Peyer's patch (tissue), 4 donors: ENCODE results near the gene VAMP1.

Source experiments
- CTCF ChIP-seq, 6 experiments: fragments of 450-650 bp in 4 of 6; fragments of 200-600 bp in 2 of 6; sonication (generic) in 1 of 6; IDR thresholded peaks; one replicate each; pipeline ENCODE4 v1.5.1; 2017 to 2019; ENCODE audit warnings: antibody characterized with exemption in 6 of 6, mild to moderate bottlenecking in 3 of 6, moderate library complexity in 1 of 6
- POLR2A ChIP-seq, 2 donors: fragments of 450-650 bp; IDR thresholded peaks; one replicate each; pipeline ENCODE4 v1.5.1; 2017; ENCODE audit warnings: antibody characterized with exemption in 2 of 2, mild to moderate bottlenecking in 2 of 2, moderate library complexity in 2 of 2

- no peak for TF ChIP-seq POLR2A (IDR thresholded peaks at IDR 0.05)
- no peak for TF ChIP-seq CTCF (IDR thresholded peaks at IDR 0.05)
Observed at GRCh38 chr12:6500466-6500865, 30.0 kb upstream of the VAMP1 start.
